Measurements from ENCODE around the gene NEXMIF. TPM values are rescaled to one million over a fixed set of nuclear protein-coding genes. Genes with fewer than 3 reads are reported as not detected.
"Not testable (repeated sequence)": the region's sequence is repeated elsewhere in the genome, so short reads cannot be mapped to it uniquely, and the experiment has no call there.

NEXMIF gene
- total RNA-seq, 1 experiment from 2014 or later = 0.35 TPM

- DNase-seq (ENCODE audit: extremely low read depth, low read depth) = no peak
Observed at GRCh38 chrX:74800062-74800461, 125.2 kb downstream of the NEXMIF start.

GRCh38 chrX:74797338-74797887 lies 127.8 kb downstream of the NEXMIF start:
- no peak for DNase-seq (ENCODE audit: extremely low read depth, low read depth)

- DNase-seq (ENCODE audit: extremely low read depth, low read depth) = no peak
Observed at GRCh38 chrX:74788545-74789086, 136.6 kb downstream of the NEXMIF start.

GRCh38 chrX:74784629-74785028 lies 140.6 kb downstream of the NEXMIF start:
- no peak for DNase-seq (ENCODE audit: extremely low read depth, low read depth)

- no peak for DNase-seq (ENCODE audit: extremely low read depth, low read depth)
Observed at GRCh38 chrX:74781507-74782034, 143.7 kb downstream of the NEXMIF start.

GRCh38 chrX:74779175-74779574 lies 146.1 kb downstream of the NEXMIF start:
- DNase-seq (ENCODE audit: extremely low read depth, low read depth) = no peak

- DNase-seq (ENCODE audit: extremely low read depth, low read depth) = no peak
Observed at GRCh38 chrX:74774988-74775387, 150.3 kb downstream of the NEXMIF start.

GRCh38 chrX:74736450-74736849 lies 188.8 kb downstream of the NEXMIF start:
- DNase-seq (ENCODE audit: extremely low read depth, low read depth) = no peak

- DNase-seq (ENCODE audit: extremely low read depth, low read depth) = no peak
Observed at GRCh38 chrX:74705269-74705668, 220.0 kb downstream of the NEXMIF start.

- DNase-seq (ENCODE audit: extremely low read depth, low read depth) = not testable (repeated sequence)
Observed at GRCh38 chrX:74701343-74701742, 223.9 kb downstream of the NEXMIF start.

- DNase-seq (ENCODE audit: extremely low read depth, low read depth) = no peak
Observed at GRCh38 chrX:74684466-74684865, 240.8 kb downstream of the NEXMIF start.

Small RNAs within 50 kb of the gene (small RNA-seq; reads per million reads assigned to genes)
- 0 reads per million in 2 experiments for gene AL139395.1

Other genes with a start within 250 kb of the NEXMIF start
- gene ABCB7, start 230.8 kb upstream of the NEXMIF start, total RNA-seq (2014; rRNA removed; shearing (Covaris generic)) = 35.6 and 35.8 TPM in 2 replicates